HEK293T (cell line): Measurements from ENCODE around the gene RSKR.
"Not testable (repeated sequence)": the region's sequence is repeated elsewhere in the genome, so short reads cannot be mapped to it uniquely, and the experiment has no call there.

Experiments used
- CTCF ChIA-PET: fragments of 350-600 bp; formaldehyde crosslinking; extraction: SDS; loops from one replicate; lab custom pipeline; 2021; ENCODE audit warnings: antibody characterized with exemption, inconsistent platforms; lab: Yijun Ruan, JAX
- POLR2A ChIA-PET: fragments of 350-600 bp; formaldehyde crosslinking; extraction: SDS; loops from one replicate; lab custom pipeline; 2020; ENCODE audit warnings: antibody characterized with exemption, inconsistent platforms; lab: Yijun Ruan, JAX
- DNase-seq: peaks from one replicate; pipeline ENCODE4 v3.0.0; 2012; ENCODE audit warnings: mixed read lengths; ENCODE audit errors: extremely low spot score
- ARNT ChIP-seq: fragments of 450-650 bp; IDR thresholded peaks from 2 replicates; pipeline ENCODE4 v1.6.1; 2017; ENCODE audit warnings: mild to moderate bottlenecking
- BHLHE40 ChIP-seq: fragments of 450-650 bp; IDR thresholded peaks from 2 replicates; pipeline ENCODE4 v1.6.1; 2016; ENCODE audit warnings: mild to moderate bottlenecking, moderate library complexity, borderline replicate concordance
- CTBP1 ChIP-seq: fragments of 450-650 bp; IDR thresholded peaks from 2 replicates; pipeline ENCODE4 v1.6.1; 2016; ENCODE audit warnings: borderline replicate concordance
- ELF4 ChIP-seq: fragments of 450-650 bp; IDR thresholded peaks from 2 replicates; pipeline ENCODE4 v1.6.1; 2017; ENCODE audit warnings: antibody characterized with exemption
- FOXA1 ChIP-seq: fragments of 450-650 bp; IDR thresholded peaks from 2 replicates; pipeline ENCODE4 v1.6.1; 2016; ENCODE audit warnings: mild to moderate bottlenecking
- FOXK2 ChIP-seq: fragments of 450-650 bp; IDR thresholded peaks from 2 replicates; pipeline ENCODE4 v1.6.1; 2016; ENCODE audit warnings: mild to moderate bottlenecking
- FOXM1 ChIP-seq: fragments of 450-650 bp; IDR thresholded peaks from 2 replicates; pipeline ENCODE4 v1.6.1; 2017; ENCODE audit warnings: mild to moderate bottlenecking, borderline replicate concordance
- HDGF ChIP-seq: fragments of 450-650 bp; IDR thresholded peaks from 2 replicates; pipeline ENCODE4 v1.6.1; 2017; ENCODE audit warnings: antibody characterized with exemption, borderline replicate concordance
- L3MBTL2 ChIP-seq: fragments of 450-650 bp; conservative IDR thresholded peaks from 2 replicates; pipeline ENCODE4 v1.6.1; 2016; ENCODE audit warnings: mild to moderate bottlenecking
- LEF1 ChIP-seq: fragments of 450-650 bp; IDR thresholded peaks from 2 replicates; pipeline ENCODE4 v1.6.1; 2017; ENCODE audit warnings: mild to moderate bottlenecking, borderline replicate concordance
- NFRKB ChIP-seq: fragments of 450-650 bp; IDR thresholded peaks from 2 replicates; pipeline ENCODE4 v1.6.1; 2016; ENCODE audit warnings: mild to moderate bottlenecking, moderate library complexity
- PKNOX1 ChIP-seq: fragments of 450-650 bp; IDR thresholded peaks from 2 replicates; pipeline ENCODE4 v1.6.1; 2016
- SP1 ChIP-seq: fragments of 450-650 bp; IDR thresholded peaks from 2 replicates; pipeline ENCODE4 v1.6.1; 2017
- SUZ12 ChIP-seq: fragments of 450-650 bp; IDR thresholded peaks from 2 replicates; pipeline ENCODE4 v1.6.1; 2016; ENCODE audit warnings: mild to moderate bottlenecking
- TARDBP ChIP-seq: fragments of 450-650 bp; IDR thresholded peaks from 2 replicates; pipeline ENCODE4 v1.6.1; 2016
- ZNF384 ChIP-seq: fragments of 450-650 bp; IDR thresholded peaks from 2 replicates; pipeline ENCODE4 v1.6.1; 2016

The RSKR gene

GRCh38 chr17:28612531-28612930, 1.5 kb downstream of the RSKR start:
- CTCF ChIA-PET = interaction anchor here (0.7 to 1.4 kb wide), 5 partner anchors 9 to 117 kb away, joined by 3 to 4 read pairs (median 3); no protein-coding TSS in a partner anchor
- no peak for DNase-seq
- POLR2A ChIA-PET = no interaction called here
- no peak for TF ChIP-seq TARDBP
- TF ChIP-seq SP1 = no peak

GRCh38 chr17:28610376-28610775, 3.6 kb downstream of the RSKR start:
- POLR2A ChIA-PET = interaction anchor here (0.8 to 1.7 kb wide), 2 partner anchors 35 to 39 kb away, joined by 3 to 6 read pairs; partner anchors contain the start of genes BLTP2 and PIGS
- CTCF ChIA-PET = interaction anchor here (0.6 kb wide), 1 partner anchor 9 kb away, joined by 3 read pairs; no protein-coding TSS in a partner anchor
- no peak for TF ChIP-seq HDGF
- TF ChIP-seq ELF4 = no peak
- no peak for TF ChIP-seq ARNT
- no peak for TF ChIP-seq ZNF384
- TF ChIP-seq CTBP1 = no peak
- TF ChIP-seq SUZ12 = no peak
- no peak for TF ChIP-seq L3MBTL2
- TF ChIP-seq BHLHE40 = no peak
- DNase-seq = no peak

- POLR2A ChIA-PET, DNase-seq, CTCF ChIA-PET: not testable (repeated sequence)
These were observed 10.0 kb downstream of the RSKR start for GRCh38 chr17:28604031-28604430.

GRCh38 chr17:28599311-28600184, 14.4 kb downstream of the RSKR start:
- POLR2A ChIA-PET = interaction anchor here (0.5 to 1.9 kb wide), 8 partner anchors 9 to 127 kb away, joined by 3 to 11 read pairs (median 3); partner anchors contain the start of genes ALDOC and PIGS
- DNase-seq = peak; percentile 14
- CTCF ChIA-PET = interaction anchor here (0.6 kb wide), 1 partner anchor 47 kb away, joined by 6 read pairs; no protein-coding TSS in a partner anchor
- peak; percentile 74 for TF ChIP-seq PKNOX1
- TF ChIP-seq ELF4 = no peak
- no peak for TF ChIP-seq LEF1
- TF ChIP-seq L3MBTL2 = no peak

GRCh38 chr17:28598799-28599310, 15.1 kb downstream of the RSKR start, which contains the start of gene SPAG5:
Gene SPAG5 (minus strand): TSS chr17:28599025. CDS start chr17:28598946, 79 bp downstream.
- DNase-seq = peak; percentile 94
- POLR2A ChIA-PET = interaction anchor here (1.0 to 1.9 kb wide), 6 partner anchors 10 to 128 kb away, joined by 3 to 11 read pairs (median 6); partner anchors contain the start of genes ALDOC and PIGS
- CTCF ChIA-PET = interaction anchor here (0.6 kb wide), 1 partner anchor 48 kb away, joined by 6 read pairs; no protein-coding TSS in a partner anchor
- no peak for TF ChIP-seq SP1
- no peak for TF ChIP-seq PKNOX1
- no peak for TF ChIP-seq TARDBP
- TF ChIP-seq ELF4 = peak; percentile 45; the same call in 1 of the 2 replicates
- TF ChIP-seq FOXM1 = no peak
- 0 out of 2 replicates have a peak, but pooled peaks have one; percentile 50 for TF ChIP-seq HDGF
- no peak for TF ChIP-seq FOXK2
- TF ChIP-seq LEF1 = no peak

- DNase-seq = no peak
- ChIA-PET CTCF (no interaction called here), POLR2A (interaction anchor here (1.0 to 1.9 kb wide), 4 partner anchors 22 to 47 kb away, joined by 3 to 6 read pairs (median 4); partner anchors contain the start of genes ALDOC and PIGS)
- TF ChIP-seq ZNF384 = no peak
- TF ChIP-seq SUZ12 = no peak
- TF ChIP-seq NFRKB = no peak
These were observed 15.6 kb downstream of the RSKR start for GRCh38 chr17:28598389-28598788.

GRCh38 chr17:28597606-28598383, 16.2 kb downstream of the RSKR start:
- no peak for DNase-seq
- POLR2A ChIA-PET = interaction anchor here (1.0 to 1.9 kb wide), 5 partner anchors 21 to 46 kb away, joined by 3 to 6 read pairs (median 4); partner anchors contain the start of genes ALDOC and PIGS
- CTCF ChIA-PET = no interaction called here

More at GRCh38 chr17:28597606-28598383, 16.2 kb downstream of the RSKR start:
- TF ChIP-seq L3MBTL2 (no peak), BHLHE40 (no peak), SUZ12 (no peak), FOXA1 (no peak), LEF1 (no peak), ARNT (no peak), ELF4 (no peak), PKNOX1 (no peak), HDGF (no peak), CTBP1 (no peak), SP1 (no peak), ZNF384 (no peak), FOXM1 (no peak), NFRKB (no peak)
